Measurements from ENCODE around the gene IKBKE.

GRCh38 chr1:206472886-206473285, 2.6 kb downstream of the IKBKE start:
- TF ChIP-seq CTCF (conservative IDR thresholded peaks at IDR 0.05) (no peak), ZFX (IDR thresholded peaks at IDR 0.05) (no peak)
